Osteocyte (in vitro differentiated cells): ENCODE results near the gene MEGF6. TPM values are rescaled to one million over a fixed set of nuclear protein-coding genes. Genes with fewer than 3 reads are reported as not detected.

Experiments
- DNase-seq: peaks from one replicate; pipeline ENCODE4 v3.0.0; 2021; ENCODE audit warnings: mixed read lengths; ENCODE audit not compliant: unreplicated experiment; ENCODE audit errors: extremely low spot score
- H3K27ac Mint-ChIP-seq: one replicate; pipeline ENCODE4 v1.8.0; 2021; ENCODE audit warnings: mild to moderate bottlenecking, mixed read lengths; ENCODE audit not compliant: unreplicated experiment
- H3K27me3 Mint-ChIP-seq: one replicate; pipeline ENCODE4 v1.8.0; 2021; ENCODE audit warnings: mixed read lengths; ENCODE audit not compliant: unreplicated experiment
- H3K36me3 Mint-ChIP-seq: one replicate; pipeline ENCODE4 v1.8.0; 2021; ENCODE audit warnings: mixed read lengths; ENCODE audit not compliant: unreplicated experiment
- H3K4me1 Mint-ChIP-seq: one replicate; pipeline ENCODE4 v1.8.0; 2021; ENCODE audit warnings: mixed read lengths; ENCODE audit not compliant: unreplicated experiment
- H3K4me3 Mint-ChIP-seq: one replicate; pipeline ENCODE4 v1.8.0; 2021; ENCODE audit warnings: mild to moderate bottlenecking, moderate library complexity, mixed read lengths; ENCODE audit not compliant: unreplicated experiment
- H3K9me3 Mint-ChIP-seq: one replicate; pipeline ENCODE4 v1.8.0; 2021; ENCODE audit warnings: mixed read lengths; ENCODE audit not compliant: unreplicated experiment
- CTCF ChIP-seq: fragments of 200-600 bp; sonication (generic); IDR thresholded peaks from 2 replicates; pipeline ENCODE4 v1.5.0; 2021; ENCODE audit warnings: antibody characterized with exemption, mild to moderate bottlenecking, moderate library complexity
- total RNA-seq: library from RNA; stranded (reverse); gene quantifications from 2 replicates; pipeline ENCODE4 v1.2.1, GENCODE V29; 2021

MEGF6 gene
- total RNA-seq, 1 donor from 2014 or later: 255 TPM

GRCh38 chr1:3657096-3657475 lies 45.8 kb upstream of the MEGF6 start:
- H3K9me3 Mint-ChIP-seq: no peaks in the 10 kb centered on the region
- no peaks in the 10 kb centered on the region for H3K4me1 Mint-ChIP-seq
- H3K27me3 Mint-ChIP-seq: peaks cover 69% of the 10 kb centered on the region
- TF ChIP-seq CTCF: no peak
- no peak for DNase-seq
- H3K36me3 Mint-ChIP-seq: no peaks in the 10 kb centered on the region
- no peak overlapping the region for H3K27ac Mint-ChIP-seq
- H3K4me3 Mint-ChIP-seq: no peak overlapping the region

DNA sequence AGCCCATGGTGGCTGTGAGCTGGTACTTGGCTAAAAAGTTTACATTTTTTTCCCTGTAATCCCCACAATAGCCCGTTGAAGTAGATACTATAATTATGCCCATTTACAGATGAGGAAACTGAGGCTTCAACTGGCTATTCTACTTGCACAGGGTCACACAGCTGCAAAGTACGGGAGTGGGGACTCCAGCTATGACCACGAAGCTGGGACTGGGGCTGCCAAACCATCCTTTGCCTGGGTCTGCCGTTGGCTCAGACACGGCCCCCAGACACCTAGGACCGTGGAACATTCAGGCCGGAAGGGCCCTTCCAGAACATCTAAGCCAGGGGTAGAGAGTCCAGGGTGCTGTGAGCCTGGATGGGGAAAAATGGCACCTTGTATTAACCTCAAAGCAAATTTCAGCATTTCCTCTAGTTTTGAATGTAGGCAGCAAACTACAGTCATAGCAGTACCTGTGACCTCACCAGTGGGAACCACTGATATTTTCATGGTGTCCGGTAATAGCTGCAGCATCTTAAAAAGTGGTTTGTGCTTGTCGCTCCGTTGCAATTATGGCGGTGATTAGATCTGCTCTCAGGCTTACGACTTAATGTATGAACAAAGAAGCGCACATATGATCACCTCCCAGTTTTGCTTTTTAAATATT lies 45.3 kb upstream of the MEGF6 start:
- Mint-ChIP-seq H3K36me3 (no peaks in the 10 kb centered on the region), H3K4me3 (no peak overlapping the region), H3K27me3 (peaks cover 67% of the 10 kb centered on the region), H3K4me1 (no peaks in the 10 kb centered on the region), H3K9me3 (no peaks in the 10 kb centered on the region), H3K27ac (no peak overlapping the region)
- TF ChIP-seq CTCF: no peak
- DNase-seq: no peak

GRCh38 chr1:3654549-3655281 lies 43.4 kb upstream of the MEGF6 start:
- H3K4me1 Mint-ChIP-seq: peaks cover 7% of the 10 kb centered on the region
- H3K27ac Mint-ChIP-seq: no peak overlapping the region
- no peak for TF ChIP-seq CTCF
- peaks cover 71% of the 10 kb centered on the region for H3K27me3 Mint-ChIP-seq
- H3K9me3 Mint-ChIP-seq: no peaks in the 10 kb centered on the region
- DNase-seq: no peak
- no peak overlapping the region for H3K4me3 Mint-ChIP-seq
- H3K36me3 Mint-ChIP-seq: no peaks in the 10 kb centered on the region

DNA sequence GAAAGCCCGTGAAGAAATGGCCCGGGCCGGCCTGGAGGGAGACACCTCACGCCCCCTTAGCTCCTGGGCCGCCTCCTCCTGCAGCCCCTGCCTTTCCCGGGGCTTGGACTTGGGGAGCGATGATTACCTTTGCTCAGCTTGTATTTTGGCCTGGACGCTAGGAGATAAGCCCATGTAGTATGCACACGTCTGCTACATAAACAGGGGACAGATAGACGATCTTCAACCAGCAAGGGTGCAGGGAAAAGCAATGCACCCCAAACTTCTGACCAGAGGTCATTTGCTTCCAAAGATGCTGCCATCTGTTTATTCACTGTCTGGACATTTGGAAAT lies 41.9 kb upstream of the MEGF6 start:
- H3K9me3 Mint-ChIP-seq: no peaks in the 10 kb centered on the region
- no peak for TF ChIP-seq CTCF
- peaks cover 18% of the 10 kb centered on the region for H3K4me1 Mint-ChIP-seq
- H3K27ac Mint-ChIP-seq: no peak overlapping the region
- H3K4me3 Mint-ChIP-seq: no peak overlapping the region
- DNase-seq: no peak
- no peaks in the 10 kb centered on the region for H3K36me3 Mint-ChIP-seq
- H3K27me3 Mint-ChIP-seq: peaks cover 63% of the 10 kb centered on the region

DNA sequence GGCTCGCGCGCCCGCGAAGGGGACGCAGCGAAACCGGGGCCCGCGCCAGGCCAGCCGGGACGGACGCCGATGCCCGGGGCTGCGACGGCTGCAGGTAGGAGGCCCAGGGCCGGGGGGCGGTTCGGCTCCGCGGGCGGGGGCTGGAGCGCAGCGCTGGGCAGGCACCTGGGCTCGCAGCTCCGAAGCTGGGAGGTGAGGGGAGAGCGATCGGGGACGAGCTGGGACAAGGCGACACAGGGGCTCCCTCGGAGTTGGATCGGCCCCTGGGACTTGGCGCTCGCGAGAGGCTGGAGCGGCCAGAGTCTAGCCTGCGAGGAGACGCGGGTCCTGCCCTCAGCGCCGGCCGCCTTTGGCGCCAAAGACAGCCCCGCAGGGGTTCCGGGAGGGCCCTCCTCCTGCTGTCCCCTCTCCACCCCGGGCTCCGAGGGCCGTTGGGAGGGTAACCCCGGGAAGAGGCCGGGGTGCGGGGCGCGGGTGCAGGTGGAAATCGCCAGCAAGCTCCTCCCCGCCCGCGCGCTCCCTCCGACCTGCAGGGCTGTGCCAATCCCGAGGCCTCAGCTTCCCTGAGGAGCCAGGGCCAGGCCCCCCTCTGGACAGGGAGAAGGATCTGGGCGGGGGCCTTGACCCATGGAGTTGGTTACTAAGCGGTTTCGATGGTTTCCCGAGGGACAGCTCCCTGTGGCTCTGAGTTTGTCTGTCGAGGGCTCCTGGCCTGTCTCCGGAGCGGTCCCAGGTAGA lies 41.4 kb upstream of the MEGF6 start:
- H3K36me3 Mint-ChIP-seq: no peaks in the 10 kb centered on the region
- no peaks in the 10 kb centered on the region for H3K9me3 Mint-ChIP-seq
- no peak overlapping the region for H3K4me3 Mint-ChIP-seq
- H3K27ac Mint-ChIP-seq: no peak overlapping the region
- peaks cover 21% of the 10 kb centered on the region for H3K4me1 Mint-ChIP-seq
- TF ChIP-seq CTCF: no peak
- DNase-seq: peak; percentile 84
- peaks cover 57% of the 10 kb centered on the region for H3K27me3 Mint-ChIP-seq
